Activated CD4-positive, CD25-positive, alpha-beta regulatory T cell (primary cell): ENCODE measurements around the gene TROAP.
"Not testable (repeated sequence)": the region's sequence is repeated elsewhere in the genome, so short reads cannot be mapped to it uniquely, and the experiment has no call there.

ENCODE experiments used
- DNase-seq, 4 experiments: peaks; one replicate each; lab custom pipeline; 2025; lab: John Stamatoyannopoulos, UW

Gene TROAP, protein sequence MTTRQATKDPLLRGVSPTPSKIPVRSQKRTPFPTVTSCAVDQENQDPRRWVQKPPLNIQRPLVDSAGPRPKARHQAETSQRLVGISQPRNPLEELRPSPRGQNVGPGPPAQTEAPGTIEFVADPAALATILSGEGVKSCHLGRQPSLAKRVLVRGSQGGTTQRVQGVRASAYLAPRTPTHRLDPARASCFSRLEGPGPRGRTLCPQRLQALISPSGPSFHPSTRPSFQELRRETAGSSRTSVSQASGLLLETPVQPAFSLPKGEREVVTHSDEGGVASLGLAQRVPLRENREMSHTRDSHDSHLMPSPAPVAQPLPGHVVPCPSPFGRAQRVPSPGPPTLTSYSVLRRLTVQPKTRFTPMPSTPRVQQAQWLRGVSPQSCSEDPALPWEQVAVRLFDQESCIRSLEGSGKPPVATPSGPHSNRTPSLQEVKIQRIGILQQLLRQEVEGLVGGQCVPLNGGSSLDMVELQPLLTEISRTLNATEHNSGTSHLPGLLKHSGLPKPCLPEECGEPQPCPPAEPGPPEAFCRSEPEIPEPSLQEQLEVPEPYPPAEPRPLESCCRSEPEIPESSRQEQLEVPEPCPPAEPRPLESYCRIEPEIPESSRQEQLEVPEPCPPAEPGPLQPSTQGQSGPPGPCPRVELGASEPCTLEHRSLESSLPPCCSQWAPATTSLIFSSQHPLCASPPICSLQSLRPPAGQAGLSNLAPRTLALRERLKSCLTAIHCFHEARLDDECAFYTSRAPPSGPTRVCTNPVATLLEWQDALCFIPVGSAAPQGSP

DNA sequence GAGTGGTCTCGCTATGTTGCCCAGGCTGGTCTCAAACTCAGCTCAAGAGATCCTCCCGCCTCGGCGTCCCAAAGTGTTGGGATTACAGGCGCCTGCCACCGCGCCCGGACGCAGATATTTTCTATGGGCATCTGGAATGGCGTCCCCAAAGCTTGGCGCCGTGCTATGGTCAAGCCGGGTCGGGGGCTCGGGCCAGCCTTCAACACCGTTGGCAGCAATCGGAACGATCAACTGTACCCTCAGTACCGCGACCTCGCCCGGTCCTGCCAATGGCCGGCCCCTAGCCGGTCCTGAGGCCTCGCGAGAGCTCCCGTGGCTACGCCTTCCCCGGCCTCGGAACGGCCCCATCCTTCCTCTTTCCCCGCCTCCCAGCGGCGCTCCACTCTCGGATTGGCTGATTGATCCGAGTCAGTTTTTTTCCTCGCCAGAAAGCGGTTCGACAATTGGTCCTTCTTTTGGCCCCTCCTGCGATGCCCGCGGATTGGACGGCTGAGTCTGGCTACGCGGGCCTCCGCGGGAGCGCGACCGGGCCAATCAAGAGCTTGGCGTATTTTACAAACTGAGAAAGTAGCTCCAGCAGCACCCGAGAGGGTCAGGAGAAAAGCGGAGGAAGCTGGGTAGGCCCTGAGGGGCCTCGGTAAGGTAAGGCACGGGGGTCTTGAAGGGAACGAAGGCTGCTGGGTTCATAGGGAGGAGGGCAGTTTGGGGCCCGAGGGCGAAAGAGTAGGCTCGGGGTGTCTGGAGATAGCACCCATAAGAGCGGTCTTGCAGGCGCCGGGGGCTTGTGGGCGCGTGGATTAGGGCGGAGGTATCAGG is at the start of gene TROAP:
TSS of gene TROAP (plus strand) at position 548 of the 816 bp plus-strand sequence. CDS start 354 bp downstream, outside the sequence.
- DNase-seq, result peak; percentile 88 to 95 (median 94)

DNA sequence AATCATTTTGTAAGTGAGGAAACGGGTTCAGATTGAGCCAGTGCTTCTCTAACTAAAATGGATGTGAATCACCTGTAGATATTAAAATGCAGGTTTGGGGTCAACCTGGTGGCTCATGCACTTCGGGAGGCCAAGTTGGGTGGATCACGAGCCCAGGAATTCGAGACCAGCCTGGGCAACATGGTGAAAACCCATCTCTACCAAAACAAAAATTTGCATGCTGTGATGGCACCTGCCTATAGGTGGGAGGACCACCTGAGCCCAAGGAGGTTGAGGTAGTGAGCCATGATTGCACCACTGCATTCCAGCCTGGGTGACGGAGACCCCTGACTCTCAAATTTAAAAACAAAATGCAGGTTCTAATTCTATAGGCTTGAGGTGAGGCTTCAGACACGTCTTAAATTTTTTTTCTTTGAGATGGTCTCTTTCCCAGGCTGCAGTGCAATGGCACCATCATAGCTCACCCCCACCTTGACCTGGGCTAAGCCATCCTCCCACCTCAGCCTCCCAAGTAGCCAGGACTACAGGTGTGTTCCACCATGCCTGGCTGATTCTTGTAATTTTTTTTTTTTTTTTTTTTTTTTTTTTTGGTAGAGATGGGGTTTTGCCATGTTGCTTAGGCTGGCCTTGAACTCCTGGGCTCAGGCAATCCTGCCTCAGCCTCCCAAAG is 49.2 kb upstream of the TROAP start:
- no peak for DNase-seq

DNA sequence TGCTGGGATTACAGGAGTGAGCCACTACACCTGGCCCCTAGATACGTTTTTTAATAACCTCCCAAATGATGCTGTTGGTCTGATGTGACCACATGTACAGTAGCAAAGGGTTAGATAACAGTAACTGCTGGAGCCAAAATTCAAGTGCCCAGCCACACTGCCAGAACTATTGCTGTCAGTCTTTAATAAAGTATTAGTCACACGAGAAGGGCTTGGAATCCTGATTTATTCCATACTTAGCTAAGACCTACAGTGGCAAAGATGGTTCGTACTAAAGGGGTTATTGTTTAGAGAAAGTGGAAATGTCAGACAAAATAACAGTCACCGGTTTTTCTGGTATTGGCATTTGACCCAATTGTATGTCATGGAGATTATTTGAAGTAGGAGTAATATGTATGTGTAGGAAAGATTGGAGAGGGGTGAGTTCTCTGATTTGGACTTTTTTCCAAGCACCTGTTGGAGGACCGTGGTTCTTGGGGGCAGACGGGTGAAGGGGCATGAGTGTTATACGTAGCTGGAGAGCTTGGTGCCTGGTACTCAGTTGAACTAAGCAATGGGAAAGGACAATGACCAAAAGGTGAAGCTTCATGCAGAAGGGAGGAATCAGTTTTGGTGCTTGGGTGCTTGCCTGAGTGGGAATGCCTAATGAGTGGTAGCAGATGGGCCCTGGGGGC is 48.5 kb upstream of the TROAP start:
- no peak for DNase-seq

DNA sequence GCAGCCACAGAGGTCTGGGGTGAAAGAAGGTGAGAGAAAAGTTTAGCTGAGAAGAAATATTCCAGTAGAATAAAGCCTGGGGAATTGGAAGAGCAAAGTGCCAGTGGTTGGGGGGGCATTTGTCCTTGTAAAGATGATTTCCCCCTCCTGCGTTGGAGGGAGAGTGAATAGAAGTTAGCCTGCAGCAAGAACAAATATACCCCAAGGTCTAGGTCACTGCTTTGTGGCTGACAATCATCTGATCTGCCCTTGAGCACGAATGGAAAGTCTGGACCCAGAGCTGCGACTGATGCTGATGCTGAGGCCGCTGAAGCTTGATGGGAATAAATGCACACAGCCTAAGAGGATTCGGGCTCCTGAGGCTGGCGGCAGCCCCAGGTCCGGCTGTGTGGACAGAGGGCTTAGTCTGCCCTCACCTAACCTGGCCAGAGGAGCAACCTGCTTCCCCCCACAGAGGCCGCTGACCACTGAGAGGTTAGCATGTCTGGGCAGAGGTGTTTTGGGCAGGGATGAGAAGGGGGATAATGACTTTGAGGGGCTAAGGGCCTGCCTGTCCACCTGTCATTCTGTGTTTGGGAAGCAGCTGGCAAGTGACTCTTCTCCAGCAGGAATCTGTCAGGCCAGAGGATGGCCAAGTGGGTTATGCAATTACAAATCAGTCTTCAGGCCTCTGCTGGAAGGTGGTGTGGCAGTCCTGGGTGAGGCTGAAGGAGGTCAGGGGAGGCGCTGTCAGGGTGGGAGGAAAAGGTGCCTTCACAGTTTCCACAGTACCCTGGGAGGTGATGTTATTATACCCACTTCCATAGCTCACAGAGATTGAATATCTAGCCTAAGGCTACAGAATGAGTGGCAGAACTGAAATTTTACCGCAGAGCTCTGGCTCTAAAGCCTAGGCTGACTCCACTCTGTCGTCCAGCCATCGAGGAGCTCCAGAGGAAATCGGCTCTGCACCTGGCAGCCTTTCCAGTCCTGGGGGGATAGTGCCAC is 46.5 kb upstream of the TROAP start:
- no peak for DNase-seq

DNA sequence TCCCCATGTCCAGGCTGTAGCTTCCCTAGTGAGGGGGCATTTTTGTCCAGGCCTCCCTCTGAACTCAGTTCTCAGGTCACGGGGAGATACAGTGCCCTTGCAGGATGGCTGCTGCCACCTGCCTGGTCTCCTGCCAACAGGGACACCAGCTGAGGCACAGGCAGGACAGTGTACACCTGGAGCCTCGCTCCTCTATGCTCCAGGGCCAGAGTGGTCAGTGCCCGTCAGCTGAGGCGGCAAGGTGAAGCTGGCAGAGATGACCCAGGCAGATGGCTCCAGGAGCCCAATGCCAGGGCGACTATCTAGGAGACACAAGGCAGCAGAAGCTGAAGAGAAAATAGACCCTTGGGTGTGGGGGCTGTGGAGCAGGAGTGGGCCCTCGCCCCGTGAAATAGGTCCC is 45.6 kb upstream of the TROAP start:
- DNase-seq, result no peak

DNA sequence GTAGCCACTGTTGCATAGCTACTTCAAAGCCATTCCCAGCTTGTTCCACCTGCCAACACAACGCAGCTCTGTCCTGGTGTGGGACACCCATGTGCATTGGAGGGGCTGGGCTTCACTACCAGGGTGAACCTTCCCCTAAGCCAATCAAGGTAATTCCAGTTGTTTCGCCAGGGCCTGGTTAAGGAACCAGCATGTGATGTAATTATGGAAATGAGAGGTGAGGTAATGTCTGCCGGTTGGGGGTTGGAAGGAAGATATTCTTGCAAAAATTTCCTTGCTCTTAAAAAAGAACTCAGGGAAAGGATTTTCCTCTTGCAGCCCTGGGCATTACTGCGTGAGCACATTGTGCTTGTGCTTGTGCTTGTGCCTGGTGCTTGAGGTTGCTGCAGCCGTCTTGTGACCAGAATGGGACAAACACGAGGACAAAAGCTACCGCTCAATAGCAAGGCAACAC is 43.3 kb upstream of the TROAP start:
- DNase-seq, result no peak

DNA sequence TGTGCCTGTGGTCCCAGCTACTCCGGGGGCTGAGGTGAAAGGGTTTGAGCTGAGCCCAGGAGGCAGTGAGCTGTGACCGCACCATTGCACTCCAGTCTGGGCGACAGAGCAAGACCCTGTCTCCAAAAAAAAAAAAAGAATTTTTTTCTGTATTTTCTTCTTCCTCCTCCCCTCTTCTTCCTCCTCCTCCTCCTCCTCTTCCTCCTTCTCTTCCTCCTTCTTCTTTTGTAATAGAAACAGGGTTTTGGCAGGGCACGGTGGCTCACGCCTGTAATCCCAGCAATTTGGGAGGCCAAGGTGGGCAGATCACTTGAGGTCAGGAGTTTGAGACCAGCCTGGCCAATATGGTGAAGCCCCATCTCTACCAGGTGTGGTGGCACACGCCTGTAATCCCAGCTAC is 42.5 kb upstream of the TROAP start:
- not testable (repeated sequence) for DNase-seq

DNA sequence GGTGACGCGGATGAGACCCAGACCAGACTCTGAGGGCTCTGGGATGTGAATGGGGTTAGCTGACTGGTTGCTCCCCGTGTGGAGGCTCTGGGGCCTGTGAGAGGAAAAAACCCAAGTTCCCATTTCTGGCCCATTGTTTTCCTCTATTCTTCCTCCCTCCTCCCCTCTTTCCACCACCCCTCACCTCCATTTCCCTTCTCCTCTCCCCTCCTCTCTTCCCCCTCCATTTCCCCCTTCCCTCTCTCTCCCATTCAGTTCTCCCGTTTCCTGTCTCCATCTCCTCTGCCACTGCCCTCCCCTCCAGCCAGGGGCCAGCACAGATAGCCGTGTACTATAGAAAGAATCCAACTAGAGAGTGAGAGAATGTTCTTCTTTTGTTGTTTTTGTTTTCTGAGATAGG is 40.8 kb upstream of the TROAP start:
- no peak for DNase-seq

DNA sequence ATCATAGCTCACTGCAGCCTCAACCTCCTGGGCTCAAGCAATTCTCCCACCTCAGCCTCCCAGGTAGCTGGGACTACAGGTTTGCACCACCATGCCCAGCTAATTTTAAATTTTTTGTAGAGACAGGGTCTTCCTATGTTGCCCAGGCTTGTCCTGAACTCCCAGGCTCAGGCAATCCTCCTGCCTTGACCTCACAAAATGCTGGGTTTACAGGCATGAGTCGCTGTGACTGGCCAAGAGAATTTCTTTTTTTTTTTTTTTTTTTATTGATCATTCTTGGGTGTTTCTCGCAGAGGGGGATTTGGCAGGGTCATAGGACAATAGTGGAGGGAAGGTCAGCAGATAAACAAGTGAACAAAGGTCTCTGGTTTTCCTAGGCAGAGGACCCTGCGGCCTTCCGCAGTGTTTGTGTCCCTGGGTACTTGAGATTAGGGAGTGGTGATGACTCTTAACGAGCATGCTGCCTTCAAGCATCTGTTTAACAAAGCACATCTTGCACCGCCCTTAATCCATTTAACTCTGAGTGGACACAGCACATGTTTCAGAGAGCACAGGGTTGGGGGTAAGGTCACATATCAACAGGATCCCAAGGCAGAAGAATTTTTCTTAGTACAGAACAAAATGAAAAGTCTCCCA is 40.2 kb upstream of the TROAP start:
- not testable (repeated sequence) for DNase-seq

DNA sequence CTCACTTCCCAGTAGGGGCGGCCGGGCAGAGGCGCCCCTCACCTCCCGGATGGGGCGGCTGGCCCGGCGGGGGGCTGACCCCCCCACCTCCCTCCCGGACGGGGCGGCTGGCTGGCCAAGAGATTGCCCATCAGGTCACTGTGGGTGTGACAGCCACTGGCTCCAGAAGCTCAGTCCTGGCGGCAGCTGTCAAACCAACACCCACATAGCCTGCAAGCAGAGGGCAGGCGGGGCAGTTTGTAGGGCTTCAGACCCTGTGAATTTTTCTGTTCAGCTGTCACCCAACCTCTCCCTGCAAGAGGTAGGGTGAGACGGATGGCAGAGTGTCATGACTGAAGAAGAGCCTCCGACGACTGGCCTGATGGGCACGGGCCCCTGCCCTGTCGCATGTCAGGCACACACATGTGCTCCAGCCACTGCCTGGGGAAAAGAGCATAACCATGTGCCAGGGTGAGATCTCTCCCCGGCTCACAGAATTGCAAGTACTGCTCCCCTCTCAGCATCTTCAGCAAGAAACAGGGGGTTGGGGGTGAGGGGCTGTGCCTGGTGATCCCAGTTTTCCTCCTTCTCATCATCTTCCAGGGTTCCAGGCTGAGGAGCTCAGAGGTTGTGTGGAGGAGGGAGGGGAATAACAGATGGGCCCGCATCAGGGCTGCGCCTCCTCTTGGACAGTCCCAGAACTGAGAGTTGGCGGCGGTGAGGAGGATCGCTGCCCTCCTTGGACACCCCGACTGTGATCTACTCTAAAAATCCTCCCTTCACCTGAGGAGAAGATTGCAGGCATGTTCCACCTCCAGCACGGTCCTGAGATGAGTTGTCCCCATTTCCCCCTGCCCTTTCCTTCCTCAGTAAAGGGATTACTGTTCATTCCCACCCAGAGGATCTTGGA is 39.3 kb upstream of the TROAP start:
- DNase-seq, result no peak

DNA sequence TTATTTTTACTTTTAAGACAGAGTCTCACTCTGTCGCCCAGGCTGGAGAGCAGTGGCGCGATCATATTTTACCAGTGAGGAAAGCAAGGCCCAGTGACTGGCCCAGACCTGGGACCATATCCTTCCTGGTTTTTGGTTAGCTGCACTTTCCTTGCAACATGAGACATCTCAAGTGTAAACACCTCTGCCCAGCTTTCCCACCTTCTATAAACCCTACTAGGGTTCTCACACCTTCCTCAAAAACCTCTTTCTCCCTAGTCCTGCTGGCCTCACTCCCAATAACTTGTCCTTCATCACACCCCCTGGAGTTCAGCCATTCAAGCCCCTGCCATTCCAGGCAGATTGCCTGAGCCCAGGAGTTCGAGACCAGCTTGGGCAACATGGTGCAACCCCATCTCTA is 38.4 kb upstream of the TROAP start:
- no peak for DNase-seq

DNA sequence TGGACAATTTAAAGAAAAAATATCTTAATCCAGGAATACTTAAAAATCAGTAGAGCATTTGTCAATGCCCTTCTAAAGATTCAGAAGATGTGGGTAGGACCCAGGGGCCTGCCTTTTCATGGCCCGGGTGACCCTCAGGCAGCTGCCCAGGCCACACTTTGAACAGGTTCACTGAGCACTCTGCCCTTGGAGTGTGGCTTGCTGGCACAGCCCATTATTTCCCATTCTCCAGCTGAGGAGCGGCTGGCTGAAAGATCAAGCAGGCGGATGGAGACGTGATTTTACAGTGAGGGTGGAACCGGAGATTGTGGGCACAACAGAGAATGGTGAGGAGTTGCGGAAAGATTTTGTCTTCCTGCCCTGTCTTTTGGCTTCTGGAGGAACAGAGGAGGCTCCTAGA is 35.2 kb upstream of the TROAP start:
- no peak for DNase-seq

DNA sequence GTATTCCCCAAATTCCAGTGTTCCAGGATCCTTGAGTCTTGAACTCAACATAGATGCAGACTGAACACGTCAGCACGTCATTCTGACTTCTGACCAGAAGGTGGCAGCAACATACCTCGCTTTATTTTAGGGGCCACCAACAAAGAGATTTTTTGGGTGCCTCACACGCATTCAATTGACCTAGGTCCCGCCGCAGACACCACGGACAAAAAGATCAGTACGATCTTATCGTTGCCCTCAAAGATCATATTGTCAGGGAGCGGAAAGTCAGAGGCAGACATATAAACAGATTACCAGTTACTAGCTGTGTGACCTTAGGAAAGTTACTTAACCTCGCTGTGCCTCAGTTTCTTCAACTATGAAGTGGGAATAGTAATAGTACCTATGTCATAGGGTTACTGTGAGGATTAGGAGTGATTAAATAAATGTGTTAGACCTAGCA is 34.6 kb upstream of the TROAP start:
- DNase-seq, result peak; percentile 27 to 53 (median 40)

DNA sequence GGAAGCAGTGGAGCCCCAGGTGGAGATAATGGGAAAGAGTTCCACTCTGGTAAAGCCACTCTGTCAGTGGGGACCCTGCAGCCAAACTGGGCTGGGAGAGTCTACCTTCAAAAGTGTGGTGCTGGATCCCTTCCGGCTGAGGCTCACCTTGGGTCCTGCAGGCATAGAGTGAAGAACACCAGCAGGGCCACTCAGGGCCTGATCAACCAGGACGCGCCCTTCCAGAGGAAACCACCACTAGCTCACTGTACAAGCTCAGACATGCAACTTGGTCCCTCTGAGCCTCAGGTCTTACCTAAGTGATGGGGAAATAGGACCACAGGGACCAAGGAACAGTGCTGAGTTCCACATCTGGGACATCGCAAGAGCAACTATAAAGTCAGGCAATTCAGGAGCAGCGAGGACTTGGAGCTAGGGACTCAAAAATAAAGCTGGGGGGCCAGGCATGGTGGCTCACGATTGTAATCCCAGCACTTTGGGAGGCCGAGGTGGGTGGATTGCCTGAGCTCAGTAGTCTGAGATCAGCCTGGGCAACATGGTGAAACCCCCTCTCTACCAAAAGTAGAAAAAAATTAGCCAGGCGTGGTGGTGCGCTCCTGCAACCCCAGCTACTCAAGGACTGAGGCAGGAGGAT is 34.0 kb upstream of the TROAP start:
- DNase-seq, result no peak

DNA sequence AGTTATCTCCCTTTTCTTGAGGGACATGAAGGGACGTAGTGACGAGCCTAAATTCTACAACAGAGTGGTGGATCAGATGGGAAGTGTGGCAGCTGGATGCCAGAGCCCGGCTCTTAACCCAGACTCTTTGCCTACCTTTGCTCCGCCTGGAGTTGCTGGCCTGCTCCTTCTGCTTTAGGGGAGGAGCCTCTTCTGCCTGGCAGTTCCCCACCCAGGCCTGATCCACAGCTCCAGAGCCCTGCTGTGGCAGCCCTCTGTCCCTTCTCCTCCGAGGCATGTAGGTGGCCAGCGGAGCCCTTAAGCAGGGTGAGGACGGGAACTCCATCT is 30.4 kb upstream of the TROAP start:
- DNase-seq, result no peak

DNA sequence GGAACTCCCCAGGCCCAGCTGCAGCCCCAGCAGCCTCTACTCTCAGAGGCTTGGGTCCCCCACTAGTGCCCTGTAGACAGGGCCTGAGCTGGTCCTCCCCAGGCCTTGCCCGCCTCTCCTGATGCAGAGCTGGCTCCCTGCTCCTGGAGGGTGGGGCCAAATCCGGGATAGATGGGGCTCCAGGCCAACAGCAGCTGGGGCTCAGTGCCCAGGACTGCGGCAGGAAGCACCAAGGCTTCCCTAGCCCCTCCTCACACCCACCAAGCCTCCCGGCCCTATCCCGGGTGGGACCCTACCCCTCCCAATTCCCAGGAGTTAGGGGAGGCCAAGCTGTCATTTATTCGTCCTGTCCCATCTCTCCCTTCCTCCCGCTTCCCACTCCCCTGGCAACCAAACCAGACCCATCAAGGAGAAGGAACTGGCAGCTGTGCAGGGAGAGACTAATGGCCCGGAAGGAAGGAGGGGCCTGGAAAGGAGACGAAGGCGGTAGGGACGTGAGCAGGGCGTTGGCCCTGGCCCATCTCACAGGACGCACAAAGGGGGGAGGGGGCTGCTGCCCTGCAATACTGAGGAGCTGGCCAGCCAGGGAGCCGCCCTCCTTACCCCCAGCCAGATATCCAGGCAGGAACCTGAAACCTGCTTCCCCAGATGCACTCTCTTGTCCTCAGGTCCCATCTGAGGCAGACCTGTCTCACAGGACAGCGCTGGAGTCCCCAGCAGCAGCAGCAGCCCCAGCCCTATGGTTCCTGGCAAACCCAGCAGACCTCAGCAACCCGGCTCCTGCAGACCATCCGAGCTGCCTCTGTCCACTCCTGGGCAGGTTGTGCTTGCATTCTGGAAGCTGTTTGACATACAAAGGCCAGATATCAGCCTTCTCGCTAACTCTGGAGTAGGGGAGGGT is 29.7 kb upstream of the TROAP start:
- DNase-seq, result no peak
